Dedifferentiated amniotic fluid mesenchymal stem cell (primary cell): ENCODE results near the gene PHOSPHO2.

Experiments
- DNase-seq: peaks from one replicate; pipeline ENCODE4 v3.0.0-alpha.2; 2016; ENCODE audit errors: extremely low spot score

PHOSPHO2 gene

GRCh38 chr2:169716238-169716886 is 22.1 kb downstream of the PHOSPHO2 start:
- no peak for DNase-seq

GRCh38 chr2:169716938-169717690 is 22.8 kb downstream of the PHOSPHO2 start:
- no peak for DNase-seq

GRCh38 chr2:169717691-169718063 is 23.4 kb downstream of the PHOSPHO2 start:
- DNase-seq: no peak

GRCh38 chr2:169718930-169719504 is 24.7 kb downstream of the PHOSPHO2 start:
- no peak for DNase-seq

- no peak for DNase-seq
Observed at GRCh38 chr2:169721016-169721415, 26.7 kb downstream of the PHOSPHO2 start.

- no peak for DNase-seq
Observed at GRCh38 chr2:169727065-169727464, 32.8 kb downstream of the PHOSPHO2 start.

GRCh38 chr2:169729274-169729605 is 35.0 kb downstream of the PHOSPHO2 start:
- no peak for DNase-seq

- no peak for DNase-seq
Observed at GRCh38 chr2:169732075-169732474, 37.8 kb downstream of the PHOSPHO2 start.

- no peak for DNase-seq
Observed at GRCh38 chr2:169732583-169733358, 38.5 kb downstream of the PHOSPHO2 start.

GRCh38 chr2:169734169-169734847 is 40.0 kb downstream of the PHOSPHO2 start:
- DNase-seq: no peak

- no peak for DNase-seq
Observed at GRCh38 chr2:169735623-169736022, 41.4 kb downstream of the PHOSPHO2 start.

- no peak for DNase-seq
Observed at GRCh38 chr2:169736902-169737301, 42.6 kb downstream of the PHOSPHO2 start.

- DNase-seq: no peak
Observed at GRCh38 chr2:169738566-169739229, 44.4 kb downstream of the PHOSPHO2 start.

- DNase-seq: no peak
Observed at GRCh38 chr2:169739351-169739750, 45.1 kb downstream of the PHOSPHO2 start.

- DNase-seq: no peak
Observed at GRCh38 chr2:169743549-169743948, 49.3 kb downstream of the PHOSPHO2 start.

- DNase-seq: no peak
Observed at GRCh38 chr2:169746240-169746639, 52.0 kb downstream of the PHOSPHO2 start.

- DNase-seq: no peak
Observed at GRCh38 chr2:169748319-169748718, 54.0 kb downstream of the PHOSPHO2 start.
